Panc1 (cell line): ENCODE results near the gene EEF1E1. TPM values are rescaled to one million over a fixed set of nuclear protein-coding genes. Genes with fewer than 3 reads are reported as not detected.

ENCODE experiments used
- ATAC-seq: fragments of 200-7000 bp; cut with Tn5 transposase; 2 replicates; pipeline ENCODE4 v1.9.1; 2020; ENCODE audit warnings: mild to moderate bottlenecking, moderate library complexity
- BruUV-seq: library from RNA; stranded (reverse); fragments of 400-500 nt; replicated peaks from 2 replicates; lab custom pipeline; 2021; lab: Mats Ljungman, UMichigan
- CTCF ChIA-PET: fragments of 300-600 bp; sonication (Branson Sonifier 250); formaldehyde crosslinking; loops from one replicate; lab custom pipeline; 2022; ENCODE audit warnings: antibody characterized with exemption; lab: Charles Lee
- POLR2A ChIA-PET: fragments of 300-600 bp; sonication (Branson Sonifier 250); formaldehyde crosslinking; loops from one replicate; lab custom pipeline; 2022; ENCODE audit warnings: antibody characterized with exemption; lab: Charles Lee
- DNase-seq: peaks from one replicate; pipeline ENCODE4 v3.0.0-alpha.2; 2010; ENCODE audit warnings: low read depth, low spot score
- H3K27ac ChIP-seq: 2 replicates; pipeline ENCODE4 v1.5.1; 2011; ENCODE audit warnings: mild to moderate bottlenecking, low read length, inconsistent platforms
- H3K27me3 ChIP-seq: fragments of 200-500 bp; sonication (Bioruptor generic); 2 replicates; pipeline ENCODE4 v1.6.0; 2014; ENCODE audit warnings: low read length, inconsistent platforms; ENCODE audit not compliant: control insufficient read depth, insufficient read depth
- H3K36me3 ChIP-seq: fragments of 200-500 bp; sonication (Bioruptor generic); 2 replicates; pipeline ENCODE4 v1.5.1; 2014; ENCODE audit warnings: inconsistent platforms, mild to moderate bottlenecking, low read length, moderate library complexity; ENCODE audit not compliant: control insufficient read depth, insufficient read depth
- H3K4me1 ChIP-seq: 2 replicates; pipeline ENCODE4 v1.5.1; 2011; ENCODE audit warnings: inconsistent platforms, mild to moderate bottlenecking, low read length, moderate library complexity; ENCODE audit not compliant: control insufficient read depth, insufficient read depth
- H3K4me3 ChIP-seq, 2 experiments: 2 replicates each; pipeline ENCODE4 v1.5.1; 2011 to 2012; ENCODE audit warnings: low read depth in 2 of 2, low read length in 2 of 2, mild to moderate bottlenecking in 2 of 2, inconsistent platforms in 1 of 2, moderate library complexity in 1 of 2
- H3K9me3 ChIP-seq: fragments of 200-500 bp; sonication (Bioruptor generic); 2 replicates; pipeline ENCODE4 v1.5.1; 2014; ENCODE audit warnings: low read depth, mild to moderate bottlenecking, inconsistent platforms, low read length, moderate library complexity; ENCODE audit not compliant: control insufficient read depth, insufficient read depth
- POLR2AphosphoS5 ChIP-seq: IDR thresholded peaks from 2 replicates; pipeline ENCODE4 v1.6.1; 2012; ENCODE audit warnings: mild to moderate bottlenecking, low read depth, low read length, moderate library complexity
- REST ChIP-seq, 2 experiments: IDR thresholded peaks; 2 replicates each; pipeline ENCODE4 v1.6.1; 2011 to 2012; ENCODE audit warnings: low read depth in 2 of 2, control low read depth in 1 of 2, low read length in 1 of 2, mild to moderate bottlenecking in 1 of 2, moderate library complexity in 1 of 2; ENCODE audit not compliant: insufficient read depth in 1 of 2
- SIN3A ChIP-seq: IDR thresholded peaks from 2 replicates; pipeline ENCODE4 v1.6.1; 2012; ENCODE audit warnings: low read depth, mild to moderate bottlenecking, low read length, moderate library complexity, borderline replicate concordance; ENCODE audit not compliant: insufficient read depth
- TCF7L2 ChIP-seq: IDR thresholded peaks from 2 replicates; pipeline ENCODE4 v1.6.1; 2011; ENCODE audit warnings: mild to moderate bottlenecking, low read depth, low read length, inconsistent platforms
- in situ Hi-C: cut with HindIII; loops from 2 replicates; pipeline ENCODE4 v1.10.0; 2016; ENCODE audit warnings: low sequenced_read_pairs, low pct_unique_long_range_greater_than_20kb
- intact Hi-C: fragments of 100-400 bp; cut with micrococcal nuclease; formaldehyde crosslinking; loops from one replicate; pipeline ENCODE4 v1.10.0; 2022; ENCODE audit not compliant: unreplicated experiment
- total RNA-seq: library from RNA; stranded (reverse); gene quantifications from one replicate; pipeline ENCODE4 v1.2.1, GENCODE V29; 2021; ENCODE audit not compliant: unreplicated experiment
- TF ChIP-seq, protein P1 (sequence below): fragments of 450-650 bp; IDR thresholded peaks from 2 replicates; pipeline ENCODE4 v1.5.1; 2017; ENCODE audit warnings: mild to moderate bottlenecking

Gene EEF1E1
- total RNA-seq, 1 experiment from 2014 or later, result 59.5 TPM

DNA sequence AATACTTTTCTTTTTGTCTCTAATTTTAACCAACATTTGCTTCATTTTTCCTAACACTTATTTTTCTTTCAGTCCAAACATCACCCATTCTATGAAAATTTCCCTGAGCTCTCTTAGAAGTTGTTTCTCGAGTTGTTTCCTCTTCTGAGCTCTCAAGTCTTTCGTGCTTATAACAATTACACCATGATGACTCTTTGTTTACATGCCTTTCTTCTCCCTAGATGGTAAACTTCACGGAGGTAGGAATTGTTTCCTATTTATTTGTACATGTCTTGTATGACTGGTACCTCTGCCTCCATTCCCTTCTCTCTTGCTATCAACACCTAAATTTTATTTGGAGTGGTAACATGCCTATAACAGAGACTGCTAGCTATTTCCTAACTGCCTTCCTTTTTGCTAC lies 44.6 kb downstream of the EEF1E1 start:
- no peak overlapping the region for H3K27ac ChIP-seq
- ATAC-seq, result no peak
- intact Hi-C loops, result loop anchor here (5.0 kb wide), 1 partner anchor 335 kb away; no protein-coding TSS in a partner anchor

GRCh38 chr6:8057263-8057662 lies 45.1 kb downstream of the EEF1E1 start:
- Histone ChIP-seq H3K36me3 (0 out of 2 replicates have a peak, but pooled peaks cover 3% of the 10 kb centered on the region), H3K9me3 (no peaks in the 10 kb centered on the region), H3K4me3 (no peak overlapping the region), H3K27me3 (no peaks in the 10 kb centered on the region), H3K27ac (no peak overlapping the region), H3K4me1 (no peaks in the 10 kb centered on the region)
- DNase-seq (no peak), ATAC-seq (no peak)
- in situ Hi-C loops (no loop called here), intact Hi-C loops (loop anchor here (5.0 kb wide), 1 partner anchor 335 kb away; no protein-coding TSS in a partner anchor)
- no TSS peak for BruUV-seq
- ChIA-PET POLR2A (no interaction called here), CTCF (no interaction called here)
- TF ChIP-seq SIN3A (no peak), TCF7L2 (no peak), REST (IDR thresholded peaks at IDR 0.05; ENCODE audit: insufficient read depth in 1 of 2, low read depth in 2 of 2, low read length in 1 of 2) (no peak), POLR2AphosphoS5 (no peak)
- TF ChIP-seq, protein P1, sequence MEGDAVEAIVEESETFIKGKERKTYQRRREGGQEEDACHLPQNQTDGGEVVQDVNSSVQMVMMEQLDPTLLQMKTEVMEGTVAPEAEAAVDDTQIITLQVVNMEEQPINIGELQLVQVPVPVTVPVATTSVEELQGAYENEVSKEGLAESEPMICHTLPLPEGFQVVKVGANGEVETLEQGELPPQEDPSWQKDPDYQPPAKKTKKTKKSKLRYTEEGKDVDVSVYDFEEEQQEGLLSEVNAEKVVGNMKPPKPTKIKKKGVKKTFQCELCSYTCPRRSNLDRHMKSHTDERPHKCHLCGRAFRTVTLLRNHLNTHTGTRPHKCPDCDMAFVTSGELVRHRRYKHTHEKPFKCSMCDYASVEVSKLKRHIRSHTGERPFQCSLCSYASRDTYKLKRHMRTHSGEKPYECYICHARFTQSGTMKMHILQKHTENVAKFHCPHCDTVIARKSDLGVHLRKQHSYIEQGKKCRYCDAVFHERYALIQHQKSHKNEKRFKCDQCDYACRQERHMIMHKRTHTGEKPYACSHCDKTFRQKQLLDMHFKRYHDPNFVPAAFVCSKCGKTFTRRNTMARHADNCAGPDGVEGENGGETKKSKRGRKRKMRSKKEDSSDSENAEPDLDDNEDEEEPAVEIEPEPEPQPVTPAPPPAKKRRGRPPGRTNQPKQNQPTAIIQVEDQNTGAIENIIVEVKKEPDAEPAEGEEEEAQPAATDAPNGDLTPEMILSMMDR, result no peak

More for the DNA sequence above, 44.6 kb downstream of the EEF1E1 start:
- POLR2A ChIA-PET, result no interaction called here
- Histone ChIP-seq H3K4me3 (no peak overlapping the region), H3K4me1 (peaks cover 4% of the 10 kb centered on the region; the same call in 1 of the 2 replicates), H3K36me3 (0 out of 2 replicates have a peak, but pooled peaks cover 3% of the 10 kb centered on the region), H3K9me3 (no peaks in the 10 kb centered on the region), H3K27me3 (no peaks in the 10 kb centered on the region)
- no TSS peak for BruUV-seq
- TF ChIP-seq TCF7L2, result no peak
- no peak for TF ChIP-seq REST (IDR thresholded peaks at IDR 0.05; ENCODE audit: insufficient read depth in 1 of 2, low read depth in 2 of 2, low read length in 1 of 2)
- TF ChIP-seq, protein P1, result no peak
- no peak for TF ChIP-seq SIN3A
- no peak for TF ChIP-seq POLR2AphosphoS5
- in situ Hi-C loops, result no loop called here
- DNase-seq, result no peak
- CTCF ChIA-PET, result interaction anchor here (1.2 kb wide), 1 partner anchor 335 kb away, joined by 5 read pairs; no protein-coding TSS in a partner anchor
